Measurements from ENCODE around the gene ITIH3.

Gene ITIH3

DNA sequence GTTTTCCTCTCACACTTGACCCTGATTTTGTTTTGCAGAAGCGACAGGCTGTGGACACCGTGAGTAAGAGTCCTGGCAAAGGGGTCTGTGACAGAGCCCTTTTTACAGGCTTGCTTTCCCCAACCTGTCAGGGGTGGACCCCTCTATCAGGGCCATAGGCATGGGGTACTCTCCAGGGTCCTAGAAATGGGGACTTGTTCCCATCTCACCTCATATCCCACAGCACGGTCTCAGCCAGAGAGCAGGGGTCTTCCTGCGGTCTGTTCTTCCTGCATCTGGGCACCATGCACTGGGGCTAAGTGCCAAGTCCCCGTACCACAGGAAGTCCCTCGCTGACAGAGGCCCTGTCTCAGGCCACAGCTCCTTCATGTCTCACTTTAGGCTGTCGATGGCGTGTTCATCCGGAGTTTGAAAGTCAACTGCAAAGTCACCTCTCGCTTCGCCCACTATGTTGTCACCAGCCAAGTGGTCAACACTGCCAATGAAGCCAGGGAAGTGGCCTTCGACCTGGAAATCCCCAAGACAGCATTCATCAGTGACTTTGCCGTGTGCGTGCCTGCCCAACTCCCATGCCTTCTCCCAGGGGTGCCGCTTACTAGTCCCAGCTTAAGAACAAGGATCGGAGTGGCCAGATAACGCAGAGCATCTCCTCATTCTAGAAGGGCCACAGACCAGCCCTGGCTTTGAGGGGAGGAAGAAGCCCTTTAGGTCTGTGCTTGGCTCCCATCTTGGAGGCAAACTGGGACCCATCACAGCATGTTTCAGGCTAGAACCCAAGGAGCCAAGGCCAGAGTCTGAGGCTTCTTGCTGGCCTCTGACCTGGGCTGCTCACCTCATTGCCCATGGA lies 16.4 kb upstream of the ITIH3 start:
- no peak for DNase-seq (ENCODE audit: low read depth)
- no peak overlapping the region for H3K4me3 ChIP-seq (ENCODE audit: low read depth, low read length)

DNA sequence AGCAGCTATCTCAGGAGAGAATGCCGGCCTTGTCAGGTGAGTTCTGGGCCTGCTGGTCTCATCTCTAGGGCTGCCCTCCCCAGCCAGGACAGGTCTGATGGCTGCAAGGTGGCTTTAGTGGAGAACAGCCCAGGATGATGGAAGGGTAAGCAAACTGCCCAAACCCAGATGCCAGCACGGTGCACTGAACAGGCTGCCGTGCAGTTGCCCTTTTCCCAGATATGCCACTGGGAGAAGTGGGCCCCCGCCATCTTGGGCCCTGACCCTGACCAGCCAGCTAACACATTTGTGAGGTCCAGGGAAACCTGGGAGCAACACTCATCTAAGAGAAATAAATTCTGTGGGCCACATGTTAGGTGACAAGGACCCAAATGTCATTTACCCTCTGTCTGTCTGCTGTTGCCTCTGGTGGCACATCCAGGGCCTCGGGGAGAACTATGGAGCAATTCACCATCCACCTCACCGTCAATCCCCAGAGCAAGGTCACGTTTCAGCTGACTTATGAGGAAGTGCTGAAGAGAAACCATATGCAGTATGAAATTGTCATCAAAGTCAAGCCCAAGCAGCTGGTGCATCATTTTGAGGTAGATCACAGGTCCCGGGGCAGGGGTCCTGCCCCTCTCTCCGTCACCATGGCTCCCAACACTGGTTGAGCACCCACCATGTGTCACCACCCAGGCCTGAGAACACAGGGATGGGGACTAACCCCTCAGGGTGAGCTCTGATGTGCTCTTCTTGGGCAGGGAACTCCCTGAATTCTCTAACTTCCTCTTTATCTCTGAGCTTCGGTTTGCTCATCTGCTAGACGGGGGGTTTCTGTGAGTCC lies 15.4 kb upstream of the ITIH3 start:
- DNase-seq (ENCODE audit: low read depth), result no peak
- no peak overlapping the region for H3K4me3 ChIP-seq (ENCODE audit: low read depth, low read length)

DNA sequence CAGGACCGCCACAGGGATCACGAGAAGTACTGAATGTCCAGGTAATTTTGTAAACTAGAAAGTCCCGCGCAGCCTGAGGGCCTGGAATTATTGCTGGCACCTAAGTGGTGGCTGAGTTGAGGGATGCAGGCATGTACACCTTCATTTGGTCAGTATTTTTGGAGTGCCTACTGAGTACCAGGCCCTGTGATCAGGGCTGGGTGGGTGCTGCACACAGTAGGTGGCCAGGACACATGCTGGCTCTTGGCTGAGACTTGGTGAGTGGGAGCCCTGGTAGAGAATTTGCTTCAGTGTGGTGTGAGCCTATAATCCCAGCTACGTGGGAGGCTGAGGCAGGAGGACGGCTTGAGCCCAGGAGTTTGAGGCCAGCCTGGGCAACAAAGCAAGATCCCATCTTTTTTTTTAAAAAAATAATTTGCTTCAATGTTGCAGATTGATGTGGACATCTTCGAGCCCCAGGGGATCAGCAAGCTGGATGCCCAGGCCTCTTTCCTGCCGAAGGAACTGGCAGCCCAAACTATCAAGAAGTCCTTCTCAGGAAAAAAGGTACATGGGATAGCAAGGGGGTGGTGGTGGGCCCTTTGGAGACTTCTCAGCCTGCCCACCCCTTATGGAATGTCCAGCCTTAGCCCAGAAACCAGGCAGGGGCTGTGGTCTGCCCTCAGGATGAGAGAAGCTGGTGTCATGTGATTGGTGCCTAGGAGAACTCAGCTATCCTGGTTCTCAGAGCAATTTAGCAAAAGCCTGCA lies 14.6 kb upstream of the ITIH3 start:
- no peak overlapping the region for H3K4me3 ChIP-seq (ENCODE audit: low read depth, low read length)
- DNase-seq (ENCODE audit: low read depth), result no peak

DNA sequence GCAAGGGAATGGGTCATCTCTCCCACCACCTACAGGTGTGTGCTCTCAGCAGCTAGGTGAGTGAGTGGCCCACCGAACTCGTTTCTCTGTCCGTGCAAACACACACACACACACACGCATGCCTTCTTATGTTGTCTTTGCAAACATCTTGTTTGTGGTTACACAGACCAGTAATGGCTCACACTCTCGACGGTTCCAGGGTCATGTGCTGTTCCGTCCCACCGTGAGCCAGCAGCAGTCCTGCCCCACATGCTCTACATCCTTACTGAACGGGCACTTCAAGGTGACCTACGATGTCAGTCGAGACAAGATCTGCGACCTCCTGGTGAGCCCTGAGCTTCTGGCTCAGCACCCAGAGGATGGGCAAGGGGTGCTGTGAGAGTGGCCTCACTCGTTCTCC lies 12.9 kb upstream of the ITIH3 start:
- no peak overlapping the region for H3K4me3 ChIP-seq (ENCODE audit: low read depth, low read length)
- DNase-seq (ENCODE audit: low read depth), result no peak

DNA sequence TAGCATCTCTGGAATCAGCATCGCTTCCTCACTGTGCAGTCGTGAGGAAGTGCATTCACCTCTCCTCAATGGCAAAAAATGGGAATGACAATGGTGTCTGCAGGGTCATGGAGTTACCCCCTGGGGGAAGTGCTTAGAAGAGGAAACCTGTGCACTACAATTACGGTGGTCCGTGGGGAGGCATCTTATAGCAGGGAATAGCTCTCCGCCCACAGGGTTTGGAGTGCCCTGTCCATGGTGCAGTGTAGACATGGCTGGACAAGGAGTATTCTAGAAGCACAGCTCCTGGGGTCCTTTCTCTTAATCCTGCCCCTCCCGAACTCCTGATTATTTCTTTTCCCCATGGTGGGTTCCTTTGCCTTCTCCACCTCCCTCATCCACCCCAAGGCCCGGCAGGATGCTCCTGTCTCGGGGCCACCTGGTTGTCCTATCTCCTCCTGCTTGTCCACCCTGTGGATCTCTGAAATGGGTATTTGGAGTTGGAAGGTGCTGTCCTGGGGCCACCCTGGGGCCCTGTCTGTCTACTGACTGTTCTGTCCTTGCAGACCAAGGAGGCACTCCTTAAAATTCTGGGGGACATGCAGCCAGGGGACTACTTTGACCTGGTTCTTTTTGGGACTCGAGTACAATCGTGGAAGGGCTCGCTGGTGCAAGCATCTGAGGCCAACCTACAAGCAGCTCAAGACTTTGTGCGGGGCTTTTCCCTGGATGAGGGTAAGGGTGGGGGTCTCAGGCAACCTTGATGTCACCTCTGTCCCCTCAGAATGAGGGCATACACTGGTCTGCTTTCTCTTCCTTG lies 12.0 kb upstream of the ITIH3 start:
- DNase-seq (ENCODE audit: low read depth), result no peak
- no peak overlapping the region for H3K4me3 ChIP-seq (ENCODE audit: low read depth, low read length)

DNA sequence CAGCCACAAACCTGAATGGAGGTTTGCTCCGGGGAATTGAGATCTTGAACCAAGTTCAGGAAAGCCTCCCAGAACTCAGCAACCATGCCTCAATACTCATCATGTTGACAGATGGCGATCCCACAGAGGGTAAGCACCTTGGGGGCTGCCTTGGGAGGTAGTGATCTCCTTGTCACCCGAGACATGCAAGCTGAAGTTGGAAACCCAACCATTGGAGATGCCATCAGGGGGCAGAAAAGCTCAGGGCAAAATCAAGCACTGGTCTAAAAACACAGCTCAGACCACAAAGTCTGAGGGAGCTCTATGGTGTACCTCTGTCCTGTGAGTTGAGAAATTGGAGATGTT lies 11.4 kb upstream of the ITIH3 start:
- H3K4me3 ChIP-seq (ENCODE audit: low read depth, low read length), result no peak overlapping the region
- DNase-seq (ENCODE audit: low read depth), result no peak

DNA sequence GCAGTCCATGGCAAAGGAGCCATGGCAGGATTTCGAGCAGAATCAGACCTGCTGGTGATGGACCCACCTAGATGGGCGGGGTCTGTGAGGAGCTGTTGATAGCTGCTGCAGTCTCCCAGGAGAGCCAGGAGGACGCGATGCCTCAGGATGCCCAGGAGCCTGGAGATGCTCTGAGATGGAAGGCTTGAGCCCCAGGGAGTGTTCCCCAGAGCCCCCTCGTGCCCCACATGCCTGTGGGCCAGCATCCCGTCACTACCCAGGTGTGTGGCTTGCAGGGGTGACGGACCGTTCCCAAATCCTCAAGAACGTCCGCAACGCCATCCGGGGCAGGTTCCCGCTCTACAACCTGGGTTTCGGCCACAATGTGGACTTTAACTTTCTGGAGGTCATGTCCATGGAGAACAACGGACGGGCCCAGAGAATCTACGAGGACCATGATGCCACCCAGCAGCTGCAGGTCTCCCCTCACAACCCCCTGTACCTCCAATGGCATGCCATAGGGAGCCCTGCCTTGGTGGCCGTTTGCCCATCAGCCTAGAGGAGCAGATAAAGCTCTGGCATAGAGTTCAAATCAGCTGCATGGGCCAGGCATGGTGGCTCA lies 10.5 kb upstream of the ITIH3 start:
- DNase-seq (ENCODE audit: low read depth), result no peak
- H3K4me3 ChIP-seq (ENCODE audit: low read depth, low read length), result no peak overlapping the region

DNA sequence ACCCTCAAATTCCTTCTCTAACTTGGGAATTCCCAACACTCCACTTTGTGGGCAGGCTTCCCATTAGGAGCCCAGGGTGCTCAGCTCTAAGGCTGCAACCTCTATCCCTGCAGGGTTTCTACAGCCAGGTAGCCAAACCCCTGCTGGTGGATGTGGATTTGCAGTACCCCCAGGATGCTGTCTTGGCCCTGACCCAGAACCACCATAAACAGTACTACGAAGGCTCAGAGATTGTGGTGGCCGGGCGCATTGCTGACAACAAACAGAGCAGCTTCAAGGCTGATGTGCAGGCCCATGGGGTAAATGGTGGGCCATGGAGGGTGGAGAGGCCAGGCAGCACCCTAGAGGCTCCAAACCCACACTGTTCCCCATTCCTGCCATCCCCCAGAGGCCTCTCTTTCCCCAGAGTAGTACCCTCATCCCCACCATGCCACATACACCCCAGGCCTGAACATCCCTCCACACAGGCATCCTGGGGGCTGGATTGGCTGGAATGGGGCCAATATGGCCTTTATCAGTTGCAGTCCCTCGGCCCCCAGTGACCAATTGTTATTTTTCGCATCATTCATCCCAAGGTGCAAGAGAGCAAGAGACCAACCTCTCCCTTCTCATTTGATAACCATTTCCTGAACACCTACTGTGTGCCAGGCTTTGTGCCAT lies 9.5 kb upstream of the ITIH3 start:
- no peak overlapping the region for H3K4me3 ChIP-seq (ENCODE audit: low read depth, low read length)
- no peak for DNase-seq (ENCODE audit: low read depth)

DNA sequence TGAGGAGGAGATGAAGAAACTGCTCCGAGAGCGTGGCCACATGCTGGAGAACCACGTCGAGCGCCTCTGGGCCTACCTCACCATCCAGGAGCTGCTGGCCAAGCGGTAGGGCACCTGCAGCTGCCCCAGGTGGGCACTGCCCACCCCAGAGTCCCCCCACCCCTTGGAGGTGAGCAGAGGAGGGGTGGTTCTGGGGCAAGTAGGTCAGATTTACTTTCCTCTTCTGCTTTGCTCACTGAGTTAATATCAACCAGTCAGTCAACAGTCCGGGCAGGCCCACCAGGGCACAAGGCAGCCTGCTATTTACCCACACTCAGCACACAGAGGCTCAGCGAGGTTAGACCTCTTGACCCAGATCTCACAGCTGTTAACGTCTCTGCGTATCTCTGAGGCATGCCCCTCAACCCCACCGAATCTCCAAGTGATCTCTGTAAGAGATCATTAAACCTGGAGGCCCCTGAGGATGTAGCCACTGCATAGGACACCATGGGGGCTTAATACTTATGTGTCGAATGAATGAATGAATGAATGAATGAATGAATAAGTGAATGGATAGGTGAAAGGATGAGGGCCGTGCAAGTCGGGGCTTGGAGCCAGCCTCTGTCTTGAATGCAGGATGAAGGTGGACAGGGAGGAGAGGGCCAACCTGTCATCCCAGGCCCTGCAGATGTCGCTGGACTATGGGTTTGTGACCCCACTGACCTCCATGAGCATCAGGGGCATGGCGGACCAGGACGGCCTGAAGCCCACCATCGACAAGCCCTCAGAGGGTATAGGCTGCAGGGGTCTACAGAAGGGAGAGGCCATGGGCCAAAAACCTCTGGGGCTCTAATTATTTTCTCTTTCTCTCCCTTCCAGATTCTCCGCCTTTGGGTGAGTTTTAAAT lies 8.0 kb upstream of the ITIH3 start:
- no peak for DNase-seq (ENCODE audit: low read depth)
- H3K4me3 ChIP-seq (ENCODE audit: low read depth, low read length), result no peak overlapping the region

DNA sequence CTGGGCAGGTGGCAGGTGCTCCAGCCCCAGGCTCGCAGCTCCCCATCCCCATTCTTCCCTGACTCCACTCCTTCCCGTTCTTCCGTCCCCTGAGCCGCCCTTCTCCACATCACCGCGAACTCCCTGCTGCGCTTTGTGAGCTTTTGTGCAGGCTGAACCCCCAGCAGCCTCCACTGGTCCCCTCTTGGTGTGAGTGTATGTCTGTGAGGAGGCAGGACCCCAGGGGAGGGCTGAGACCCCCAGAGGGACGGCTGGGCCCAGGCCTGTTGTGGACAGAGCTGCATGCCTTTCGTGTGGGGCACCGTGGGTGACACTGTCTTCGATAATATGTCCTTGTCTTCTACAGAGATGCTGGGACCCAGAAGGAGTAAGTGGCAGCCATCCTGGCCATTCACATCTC lies 7.3 kb upstream of the ITIH3 start:
- DNase-seq (ENCODE audit: low read depth), result no peak
- no peak overlapping the region for H3K4me3 ChIP-seq (ENCODE audit: low read depth, low read length)

DNA sequence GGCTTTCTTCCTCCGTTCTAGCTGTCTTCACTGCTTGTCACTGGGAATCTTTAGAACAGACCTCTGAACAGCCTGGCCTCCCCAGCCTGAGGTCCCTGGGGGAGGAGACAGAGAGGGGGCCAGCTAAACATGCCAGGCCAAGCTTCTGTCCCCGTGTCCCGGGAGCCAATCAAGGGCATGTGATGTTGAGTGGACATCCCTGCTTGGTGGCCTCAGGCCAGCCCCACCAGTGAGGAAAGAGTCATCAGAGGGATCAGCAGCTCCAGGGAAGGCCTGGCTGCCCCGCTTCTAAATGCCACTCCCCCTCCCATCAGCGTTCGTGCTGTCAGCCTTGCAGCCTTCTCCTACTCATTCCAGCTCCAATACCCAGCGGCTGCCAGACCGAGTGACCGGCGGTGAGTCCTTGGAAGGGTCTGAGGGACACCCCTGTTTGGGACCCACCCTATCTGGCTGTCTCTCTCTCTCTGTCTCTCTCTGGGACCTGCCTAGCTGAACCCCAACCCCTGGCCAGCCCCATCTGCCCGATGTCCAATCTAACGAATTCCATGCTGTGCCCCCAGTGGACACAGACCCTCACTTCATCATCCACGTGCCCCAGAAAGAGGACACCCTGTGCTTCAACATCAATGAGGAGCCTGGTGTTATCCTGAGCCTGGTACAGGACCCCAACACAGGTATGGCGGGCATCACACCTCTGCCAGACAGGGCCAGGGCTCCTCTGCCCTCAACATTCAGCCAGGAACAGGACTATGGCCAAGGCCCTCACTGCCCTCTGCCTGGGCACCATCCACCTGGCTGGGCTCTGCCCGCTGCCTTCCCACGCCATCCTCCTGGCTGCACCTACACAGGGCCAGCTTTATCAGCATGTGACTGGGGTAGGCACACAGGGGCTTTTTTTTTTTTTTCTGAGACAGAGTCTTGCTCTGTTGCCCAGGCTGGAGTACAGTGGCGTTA lies 6.6 kb upstream of the ITIH3 start:
- DNase-seq (ENCODE audit: low read depth), result no peak
- H3K4me3 ChIP-seq (ENCODE audit: low read depth, low read length), result no peak overlapping the region

DNA sequence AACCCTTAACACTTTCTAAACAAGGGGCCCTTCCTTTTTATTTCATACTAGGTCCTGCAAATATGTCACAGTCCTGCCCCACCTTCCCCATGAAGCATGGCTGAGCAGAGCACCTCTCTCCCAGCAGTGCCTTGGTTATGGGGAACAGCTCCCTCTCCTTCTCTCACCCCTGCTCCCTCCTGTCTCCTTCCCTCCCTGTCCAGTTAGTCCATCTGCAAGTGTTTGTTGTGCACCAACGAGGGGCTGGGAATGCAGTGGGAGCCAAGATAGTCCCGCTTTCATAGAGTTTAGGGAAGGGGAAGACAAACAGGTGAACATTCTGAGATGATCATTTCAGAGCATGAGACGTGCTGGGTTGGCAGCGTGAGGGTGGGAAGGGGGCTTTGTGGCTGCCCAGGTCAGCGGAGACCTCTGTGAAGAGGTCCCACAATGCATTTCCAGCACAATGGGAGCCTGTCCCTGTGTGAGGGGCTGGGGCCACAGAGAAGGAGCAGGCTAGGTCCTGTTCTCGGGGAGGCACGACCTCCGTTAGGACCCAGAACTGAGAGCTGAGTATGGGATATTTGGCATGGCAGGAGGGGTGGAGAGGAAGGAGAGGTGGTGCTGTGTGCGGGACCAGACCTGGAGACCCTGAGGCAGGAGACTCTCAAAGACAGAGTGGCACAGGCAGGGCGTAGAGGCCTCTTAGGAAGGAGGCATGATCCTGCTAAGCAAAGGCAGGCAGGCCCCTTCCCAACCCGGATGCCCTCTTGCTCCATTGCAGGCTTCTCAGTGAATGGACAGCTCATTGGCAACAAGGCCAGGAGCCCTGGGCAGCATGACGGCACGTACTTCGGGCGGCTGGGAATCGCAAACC lies 5.5 kb upstream of the ITIH3 start:
- no peak overlapping the region for H3K4me3 ChIP-seq (ENCODE audit: low read depth, low read length)
- DNase-seq (ENCODE audit: low read depth), result no peak

DNA sequence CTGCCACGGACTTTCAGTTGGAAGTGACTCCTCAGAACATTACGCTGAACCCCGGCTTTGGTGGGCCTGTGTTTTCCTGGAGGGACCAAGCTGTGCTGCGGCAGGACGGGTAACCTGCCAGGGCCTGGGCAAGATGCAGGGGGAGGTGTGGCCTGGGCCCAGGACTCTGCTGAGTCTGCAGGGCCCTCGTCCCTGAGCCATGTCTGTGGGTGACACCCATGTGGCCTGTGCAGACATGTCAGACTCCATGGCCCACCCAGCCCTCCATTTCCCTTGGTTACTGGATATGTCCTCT lies 4.9 kb upstream of the ITIH3 start:
- H3K4me3 ChIP-seq (ENCODE audit: low read depth, low read length), result no peak overlapping the region
- DNase-seq (ENCODE audit: low read depth), result no peak

DNA sequence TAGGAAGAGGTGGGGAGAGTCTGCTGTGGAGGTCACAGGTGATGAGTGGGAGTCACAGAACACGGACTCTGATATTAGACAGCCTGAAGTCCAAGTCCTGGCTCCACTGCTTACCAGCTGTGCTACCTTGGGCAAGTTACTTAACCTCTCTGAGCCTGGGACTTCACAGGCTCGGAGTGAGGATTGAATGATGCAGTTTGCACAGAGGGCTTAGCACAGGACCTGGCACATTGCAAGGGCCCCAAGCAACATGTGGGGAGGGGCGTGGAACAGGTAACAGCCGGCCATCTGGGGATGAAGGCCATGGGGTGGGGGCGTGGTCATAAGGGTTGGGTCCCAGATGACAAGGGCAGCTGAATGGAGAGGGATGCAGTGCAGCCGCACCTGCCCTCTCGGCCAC lies 4.3 kb upstream of the ITIH3 start:
- DNase-seq (ENCODE audit: low read depth), result no peak

DNA sequence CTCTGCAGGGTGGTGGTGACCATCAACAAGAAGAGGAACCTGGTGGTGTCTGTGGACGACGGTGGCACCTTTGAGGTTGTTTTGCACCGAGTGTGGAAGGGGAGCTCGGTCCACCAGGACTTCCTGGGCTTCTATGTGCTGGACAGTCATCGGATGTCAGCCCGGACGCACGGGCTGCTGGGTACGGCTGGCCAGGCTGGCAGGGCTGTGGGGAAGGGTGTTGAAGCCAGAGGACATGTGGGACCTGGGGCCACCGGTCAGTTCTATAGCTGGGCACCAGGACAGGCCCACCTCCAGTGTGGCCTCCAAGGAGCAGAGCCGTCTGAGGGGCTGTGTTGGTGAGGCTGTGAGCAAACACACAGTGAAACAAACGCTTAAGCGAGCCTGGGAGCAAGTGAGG lies 3.9 kb upstream of the ITIH3 start:
- no peak overlapping the region for H3K4me3 ChIP-seq (ENCODE audit: low read depth, low read length)
- DNase-seq (ENCODE audit: low read depth), result no peak

More for the DNA sequence above, 4.3 kb upstream of the ITIH3 start:
- H3K4me3 ChIP-seq (ENCODE audit: low read depth, low read length), result no peak overlapping the region

DNA sequence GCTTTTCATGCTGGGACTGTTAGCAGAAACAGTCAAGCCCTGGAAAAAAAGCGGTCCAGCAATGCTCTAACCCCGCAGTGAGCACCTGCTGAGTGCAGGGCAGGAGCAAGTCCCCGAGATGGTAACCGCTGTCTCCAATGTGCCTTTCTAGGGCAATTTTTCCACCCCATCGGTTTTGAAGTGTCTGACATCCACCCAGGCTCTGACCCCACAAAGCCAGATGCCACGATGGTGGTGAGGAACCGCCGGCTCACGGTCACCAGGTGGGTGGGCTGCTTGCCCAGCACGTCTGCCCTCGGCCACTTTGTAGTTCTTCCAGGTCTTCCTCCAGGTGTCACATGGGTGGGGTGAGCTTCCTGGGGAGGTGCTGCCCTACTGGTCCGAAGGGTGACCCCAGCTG lies 3.2 kb upstream of the ITIH3 start:
- no peak overlapping the region for H3K4me3 ChIP-seq (ENCODE audit: low read depth, low read length)

More for the DNA sequence above, 3.2 kb upstream of the ITIH3 start:
- DNase-seq (ENCODE audit: low read depth), result no peak
